ENCODE data around the gene SORCS2.

GRCh38 chr4:7701866-7702649, 509.7 kb downstream of the SORCS2 start:
- TF ChIP-seq, protein P1, sequence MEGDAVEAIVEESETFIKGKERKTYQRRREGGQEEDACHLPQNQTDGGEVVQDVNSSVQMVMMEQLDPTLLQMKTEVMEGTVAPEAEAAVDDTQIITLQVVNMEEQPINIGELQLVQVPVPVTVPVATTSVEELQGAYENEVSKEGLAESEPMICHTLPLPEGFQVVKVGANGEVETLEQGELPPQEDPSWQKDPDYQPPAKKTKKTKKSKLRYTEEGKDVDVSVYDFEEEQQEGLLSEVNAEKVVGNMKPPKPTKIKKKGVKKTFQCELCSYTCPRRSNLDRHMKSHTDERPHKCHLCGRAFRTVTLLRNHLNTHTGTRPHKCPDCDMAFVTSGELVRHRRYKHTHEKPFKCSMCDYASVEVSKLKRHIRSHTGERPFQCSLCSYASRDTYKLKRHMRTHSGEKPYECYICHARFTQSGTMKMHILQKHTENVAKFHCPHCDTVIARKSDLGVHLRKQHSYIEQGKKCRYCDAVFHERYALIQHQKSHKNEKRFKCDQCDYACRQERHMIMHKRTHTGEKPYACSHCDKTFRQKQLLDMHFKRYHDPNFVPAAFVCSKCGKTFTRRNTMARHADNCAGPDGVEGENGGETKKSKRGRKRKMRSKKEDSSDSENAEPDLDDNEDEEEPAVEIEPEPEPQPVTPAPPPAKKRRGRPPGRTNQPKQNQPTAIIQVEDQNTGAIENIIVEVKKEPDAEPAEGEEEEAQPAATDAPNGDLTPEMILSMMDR (IDR thresholded peaks at IDR 0.05), result no peak
- TF ChIP-seq POLR2A (IDR thresholded peaks at IDR 0.05), result no peak
